GDM1 (cell line): ENCODE data around the gene PRKRIP1.
"Not testable (repeated sequence)": the region's sequence is repeated elsewhere in the genome, so short reads cannot be mapped to it uniquely, and the experiment has no call there.

Experiments used
- DNase-seq: peaks from one replicate; lab custom pipeline; 2025; lab: John Stamatoyannopoulos, UW

PRKRIP1 gene, protein sequence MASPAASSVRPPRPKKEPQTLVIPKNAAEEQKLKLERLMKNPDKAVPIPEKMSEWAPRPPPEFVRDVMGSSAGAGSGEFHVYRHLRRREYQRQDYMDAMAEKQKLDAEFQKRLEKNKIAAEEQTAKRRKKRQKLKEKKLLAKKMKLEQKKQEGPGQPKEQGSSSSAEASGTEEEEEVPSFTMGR

DNA sequence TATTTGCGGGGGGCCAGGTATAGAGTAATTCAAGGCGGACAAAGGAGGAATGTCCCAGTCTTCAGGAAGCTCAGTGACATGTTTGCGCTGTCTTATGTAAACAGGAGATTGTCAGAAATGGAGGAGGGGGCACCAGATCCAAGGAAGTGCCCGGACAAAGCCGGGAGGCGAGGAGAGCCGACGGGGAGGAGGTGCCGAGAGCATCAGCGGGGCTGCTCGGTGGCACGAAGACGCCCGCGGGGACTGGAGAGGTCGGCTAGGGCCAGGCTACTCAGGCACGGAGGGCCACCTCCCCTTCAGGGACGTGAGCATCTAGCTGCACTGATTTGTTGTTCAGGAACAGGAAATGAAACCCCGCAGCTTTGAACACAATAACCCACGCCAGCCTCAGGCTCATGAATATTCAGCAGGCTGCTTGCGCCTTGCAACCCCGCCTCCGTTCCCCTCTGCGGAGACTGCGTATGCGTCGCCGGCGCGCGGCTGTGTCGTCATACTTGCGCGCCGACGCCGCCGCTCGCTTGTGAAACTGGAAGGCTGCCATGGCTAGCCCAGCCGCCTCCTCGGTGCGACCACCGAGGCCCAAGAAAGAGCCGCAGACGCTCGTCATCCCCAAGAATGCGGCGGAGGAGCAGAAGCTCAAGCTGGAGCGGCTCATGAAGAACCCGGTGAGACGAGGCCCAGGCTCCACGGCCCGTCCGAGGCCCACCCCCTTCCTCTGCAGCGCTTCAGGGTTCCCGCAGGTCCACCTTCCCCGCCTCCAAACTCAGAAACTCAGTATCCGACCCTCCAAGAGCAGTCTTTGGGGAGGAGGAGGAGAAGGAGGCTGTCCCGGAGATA is at the start of gene PRKRIP1:
Gene PRKRIP1 (plus strand): TSS at position 491 of the 837 bp plus-strand sequence. CDS start 49 bp downstream, at position 540.
- peak; percentile 63 for DNase-seq

DNA sequence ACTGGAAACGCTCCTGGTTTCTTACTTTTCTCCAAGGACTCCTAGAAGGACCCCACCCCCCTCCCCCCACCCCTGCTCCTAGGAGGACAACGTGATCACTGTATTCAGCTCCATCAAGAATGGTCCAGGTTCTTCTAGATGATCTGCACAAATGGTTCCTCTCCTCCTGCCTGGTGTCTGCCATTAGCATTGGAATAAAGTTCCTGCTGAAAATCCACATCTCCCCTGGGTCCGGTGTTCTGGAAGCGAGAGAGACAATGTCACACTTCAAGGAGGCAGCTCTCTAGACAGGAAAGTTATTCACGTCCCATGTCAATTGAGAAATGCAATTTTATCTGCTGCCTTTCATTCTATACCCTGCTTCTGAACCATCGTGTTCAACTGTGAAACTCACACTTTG is 49.2 kb upstream of the PRKRIP1 start:
- DNase-seq: not testable (repeated sequence)

GRCh38 chr7:102356344-102356743 is 39.8 kb upstream of the PRKRIP1 start, which contains the start of gene SPDYE6:
Gene SPDYE6 (minus strand): TSS chr7:102356444. CDS start chr7:102356023, 421 bp downstream.
- not testable (repeated sequence) for DNase-seq

DNA sequence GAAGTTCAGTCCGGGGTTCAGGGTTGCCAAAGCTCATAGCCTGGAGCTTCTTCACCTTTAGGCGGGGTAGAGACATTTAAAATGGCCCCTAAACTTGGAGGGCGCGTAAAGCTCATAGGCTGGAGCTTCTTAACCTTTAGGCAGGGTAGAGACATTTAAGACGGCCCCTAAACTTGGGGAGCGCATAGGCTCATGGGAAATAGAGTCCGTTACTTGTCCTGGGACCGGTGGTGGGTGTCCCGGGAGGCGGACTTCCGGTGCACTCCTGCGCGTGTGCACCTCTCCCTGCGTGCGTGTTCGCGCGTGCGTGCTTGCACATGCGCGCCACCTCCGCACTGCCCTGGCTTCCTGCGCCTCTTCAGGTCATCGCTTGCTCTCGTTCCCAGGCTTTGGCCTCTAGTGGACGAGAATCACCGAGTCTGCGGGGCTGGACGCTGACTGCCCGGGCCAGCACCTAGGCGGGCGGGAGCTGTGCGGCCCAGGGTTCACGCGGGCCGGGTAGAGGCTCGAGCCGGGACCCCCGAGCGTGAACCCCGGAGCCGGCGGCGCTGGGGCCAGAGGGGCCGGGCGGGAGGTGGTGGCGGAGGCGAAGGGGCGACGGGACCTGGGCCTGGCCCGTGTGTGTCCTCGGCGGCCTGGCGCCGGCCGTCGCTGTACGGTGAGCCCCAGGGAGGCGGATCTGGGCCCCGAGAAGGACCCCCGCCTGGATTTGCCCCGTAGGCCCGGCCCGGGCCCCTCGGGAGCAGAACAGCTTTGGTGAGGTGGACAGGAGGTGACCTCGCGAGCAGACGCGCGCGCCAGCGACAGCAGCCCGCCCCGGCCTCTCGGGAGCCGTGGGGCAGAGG is 32.4 kb upstream of the PRKRIP1 start:
- peak; percentile 97 for DNase-seq

GRCh38 chr7:102364394-102364886 is 31.7 kb upstream of the PRKRIP1 start:
- not testable (repeated sequence) for DNase-seq

DNA sequence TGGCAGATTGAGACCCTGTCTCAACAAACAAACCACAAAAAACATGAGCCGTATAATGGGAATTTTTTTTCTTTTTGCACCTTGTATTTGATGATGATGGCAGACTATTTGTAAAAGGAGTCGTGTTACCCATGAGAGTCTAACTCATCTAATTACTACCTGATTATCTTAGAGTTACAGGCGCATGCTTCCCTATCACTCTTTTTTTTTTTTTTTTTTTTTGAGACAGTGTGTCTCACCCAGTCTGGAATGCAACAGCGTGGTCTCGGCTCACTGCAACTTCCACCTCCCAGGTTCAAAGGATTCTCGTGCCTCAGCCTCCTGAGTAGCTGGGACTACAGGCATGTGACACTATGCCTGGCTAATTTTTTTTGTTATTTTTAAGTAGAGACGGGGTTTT is 30.8 kb upstream of the PRKRIP1 start:
- DNase-seq: not testable (repeated sequence)

- DNase-seq: not testable (repeated sequence)
Observed at GRCh38 chr7:102370038-102370437, 26.1 kb upstream of the PRKRIP1 start.

GRCh38 chr7:102372796-102373195 is 23.4 kb upstream of the PRKRIP1 start:
- DNase-seq: not testable (repeated sequence)

- no peak for DNase-seq
Observed at GRCh38 chr7:102376964-102377466, 19.1 kb upstream of the PRKRIP1 start.

GRCh38 chr7:102380837-102381236 is 15.3 kb upstream of the PRKRIP1 start:
- not testable (repeated sequence) for DNase-seq

- DNase-seq: not testable (repeated sequence)
Observed at GRCh38 chr7:102381696-102382425, 14.3 kb upstream of the PRKRIP1 start.

DNA sequence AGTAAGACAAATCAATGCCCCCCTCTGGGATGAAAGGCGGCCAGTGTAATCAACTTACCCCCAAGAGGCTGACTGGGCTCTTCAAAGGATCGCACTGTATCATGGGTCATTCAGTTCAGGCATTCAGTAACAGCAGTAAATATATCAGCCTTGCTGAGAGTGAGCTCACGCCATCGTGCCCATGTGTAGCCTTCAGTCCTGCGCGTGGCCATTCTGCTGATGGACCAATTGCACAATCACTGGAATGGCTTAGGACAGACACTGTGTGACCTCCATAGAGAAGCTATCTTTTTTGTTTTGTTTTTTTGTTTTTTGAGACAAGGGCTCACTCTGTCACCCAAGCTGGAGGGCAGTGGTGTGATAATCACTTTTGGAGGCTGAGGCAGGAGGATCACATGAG is 9.1 kb upstream of the PRKRIP1 start:
- DNase-seq: no peak

DNA sequence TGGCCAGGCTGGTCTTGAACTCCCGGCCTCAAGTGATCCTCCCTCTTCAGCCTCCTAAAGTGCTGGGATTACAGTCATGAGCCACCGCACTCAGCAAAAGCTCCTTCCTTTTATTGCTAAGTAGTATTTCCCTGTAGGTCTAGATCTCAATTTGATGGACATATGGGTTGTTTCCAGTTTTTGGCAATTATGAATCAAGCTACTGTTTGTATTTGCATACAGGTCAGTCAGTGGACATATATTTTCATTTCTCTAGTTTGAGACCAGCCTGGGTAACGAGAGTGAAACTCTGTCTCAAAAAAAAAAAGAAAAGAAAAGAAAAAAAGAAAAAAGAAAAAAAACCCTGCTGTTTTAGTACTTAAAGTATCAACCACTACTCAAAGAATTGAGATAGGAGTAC is 6.4 kb upstream of the PRKRIP1 start:
- DNase-seq: no peak

DNA sequence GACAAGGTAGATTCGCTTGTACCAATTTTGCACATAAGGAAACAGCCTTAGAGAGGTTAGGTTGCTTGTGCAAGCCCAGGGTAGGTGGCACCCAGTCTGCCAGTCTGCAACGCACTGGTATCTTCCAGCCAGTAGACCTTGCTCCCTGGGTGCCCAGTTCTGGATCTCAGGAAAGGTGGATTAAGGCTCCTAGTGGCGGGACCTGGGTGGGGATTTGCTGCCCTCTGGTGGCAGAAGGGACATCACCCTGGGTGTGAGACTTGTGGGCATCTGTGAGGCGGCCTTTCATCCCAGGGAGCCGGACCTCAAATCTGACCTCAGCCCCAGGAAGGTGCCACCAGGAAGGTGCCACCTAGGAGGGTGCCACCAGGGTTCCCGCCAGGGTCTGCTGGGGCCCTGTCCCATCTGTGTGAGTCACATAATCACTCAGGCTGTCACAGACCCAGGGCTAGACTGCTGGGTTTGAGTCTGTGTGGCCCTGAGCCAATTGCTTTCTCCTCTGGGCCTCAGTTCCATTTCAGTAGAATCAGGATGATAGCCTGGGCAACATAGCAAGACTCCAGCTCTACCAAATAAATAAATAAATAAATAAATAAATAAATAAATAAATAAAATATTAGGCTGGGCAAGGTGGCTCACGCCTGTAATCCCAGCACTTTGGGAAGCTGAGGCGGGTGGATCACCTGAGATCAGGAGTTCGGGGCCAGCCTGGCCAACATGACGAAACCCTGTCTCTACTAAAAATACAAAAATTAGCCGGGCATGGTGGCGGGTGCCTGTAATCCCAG is 5.3 kb upstream of the PRKRIP1 start:
- peak; percentile 47 for DNase-seq

GRCh38 chr7:102392330-102392729 is 3.8 kb upstream of the PRKRIP1 start:
- no peak for DNase-seq

GRCh38 chr7:102393467-102393866 is 2.7 kb upstream of the PRKRIP1 start:
- no peak for DNase-seq

- no peak for DNase-seq
Observed at GRCh38 chr7:102395592-102395872, 631 bp upstream of the PRKRIP1 start.

- no peak for DNase-seq
Observed at GRCh38 chr7:102396710-102397019, 502 bp downstream of the PRKRIP1 start.

DNA sequence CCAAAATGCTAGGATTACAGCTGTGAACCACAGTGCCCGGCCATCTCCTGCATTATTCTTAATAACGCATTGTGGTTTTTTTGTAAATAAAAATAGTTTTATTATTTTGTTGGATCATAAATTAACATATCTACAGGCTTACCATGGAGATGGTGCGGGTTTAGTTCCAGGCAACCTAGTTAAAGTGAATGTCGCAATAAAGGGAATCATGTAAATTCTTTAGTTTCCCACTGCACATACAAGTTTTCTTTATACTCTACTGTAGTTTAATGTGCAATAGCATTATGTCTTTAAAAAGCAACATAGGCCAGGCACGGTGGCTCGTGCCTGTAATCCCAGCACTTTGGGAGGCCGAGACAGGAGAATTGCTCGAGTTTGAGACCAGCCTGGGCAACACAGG is 2.4 kb downstream of the PRKRIP1 start:
- DNase-seq: no peak

- DNase-seq: no peak
Observed at GRCh38 chr7:102400360-102400759, 4.2 kb downstream of the PRKRIP1 start.

GRCh38 chr7:102403563-102403962 is 7.4 kb downstream of the PRKRIP1 start:
- no peak for DNase-seq
